Fibroblast of lung (primary cell): ENCODE measurements around the gene NLRP3. TPM values are rescaled to one million over a fixed set of nuclear protein-coding genes. Genes with fewer than 3 reads are reported as not detected.

Source experiments
- DNase-seq, 2 donors: peaks; one replicate each; pipeline versions ENCODE4 v3.0.0 to v3.0.0-alpha.2; 2010; ENCODE audit warnings: low read depth in 2 of 2
- H2AFZ ChIP-seq: 2 replicates; pipeline ENCODE4 v1.5.1; 2012; ENCODE audit warnings: low read length, control low read depth, inconsistent platforms
- H3K27ac ChIP-seq: 2 replicates; pipeline ENCODE4 v1.5.1; 2011; ENCODE audit warnings: low read length, control low read depth; ENCODE audit not compliant: insufficient read depth
- H3K27me3 ChIP-seq: 2 replicates; pipeline ENCODE4 v1.5.1; 2011; ENCODE audit warnings: mild to moderate bottlenecking, low read length; ENCODE audit not compliant: control insufficient read depth, insufficient read depth
- H3K36me3 ChIP-seq: 2 replicates; pipeline ENCODE4 v1.5.1; 2011; ENCODE audit warnings: low read length; ENCODE audit not compliant: control insufficient read depth, insufficient read depth
- H3K4me1 ChIP-seq: 2 replicates; pipeline ENCODE4 v1.5.1; 2011; ENCODE audit warnings: low read length; ENCODE audit not compliant: control insufficient read depth, insufficient read depth; ENCODE audit errors: extremely low read depth
- H3K4me2 ChIP-seq: 2 replicates; pipeline ENCODE4 v1.5.1; 2011; ENCODE audit warnings: low read length, control low read depth; ENCODE audit not compliant: insufficient read depth; ENCODE audit errors: extremely low read depth
- H3K4me3 ChIP-seq, 4 experiments: fragments of 200-600 bp in 1 of 4; sonication (generic) in 1 of 4; replicated peaks in 1 of 4; 2 replicates each; pipeline ENCODE4 v1.5.1; 2011 to 2016; ENCODE audit warnings: low read length in 4 of 4, low read depth in 3 of 4, mild to moderate bottlenecking in 3 of 4, control low read depth in 2 of 4, inconsistent platforms in 1 of 4, mixed read lengths in 1 of 4; ENCODE audit not compliant: insufficient read depth in 1 of 4; ENCODE audit errors: control extremely low read depth in 1 of 4
- H3K79me2 ChIP-seq: 2 replicates; pipeline ENCODE4 v1.5.1; 2012; ENCODE audit warnings: mild to moderate bottlenecking, low read length, inconsistent platforms; ENCODE audit not compliant: control insufficient read depth, insufficient read depth
- H3K9ac ChIP-seq: 2 replicates; pipeline ENCODE4 v1.5.1; 2011; ENCODE audit warnings: mild to moderate bottlenecking, low read length, control low read depth; ENCODE audit not compliant: insufficient read depth
- H3K9me3 ChIP-seq: 2 replicates; pipeline ENCODE4 v1.5.1; 2012; ENCODE audit warnings: low read depth, low read length; ENCODE audit not compliant: control insufficient read depth, insufficient read depth
- H4K20me1 ChIP-seq: 2 replicates; pipeline ENCODE4 v1.5.1; 2011; ENCODE audit warnings: low read length; ENCODE audit not compliant: control insufficient read depth, insufficient read depth; ENCODE audit errors: extremely low read depth
- CTCF ChIP-seq, 2 donors: IDR thresholded peaks in 1 of 2; conservative IDR thresholded peaks in 1 of 2; 1 replicate in 1 of 2; 2 replicates in 1 of 2; pipeline ENCODE4 v1.5.1; 2011 to 2012; ENCODE audit warnings: low read length in 2 of 2, control low read depth in 1 of 2, inconsistent platforms in 1 of 2, low read depth in 1 of 2, mild to moderate bottlenecking in 1 of 2
- EZH2 ChIP-seq: IDR thresholded peaks from 2 replicates; pipeline ENCODE4 v1.5.1; 2012; ENCODE audit warnings: low read length, control low read depth, mild to moderate bottlenecking; ENCODE audit errors: missing control alignments
- polyA plus RNA-seq, 2 donors: library from polyadenylated mRNA; depleted of rRNA in 1 of 2; stranded (reverse) in 1 of 2; unstranded in 1 of 2; fragments of >200 nt; gene quantifications; 2 replicates each; pipeline ENCODE4 v1.2.1, GENCODE V29; 2011 to 2012; ENCODE audit warnings: missing spikeins in 1 of 2
- total RNA-seq: library from RNA; depleted of rRNA; stranded (reverse); fragments of >200 nt; gene quantifications from 2 replicates; pipeline ENCODE4 v1.2.1, GENCODE V29; 2014

NLRP3 gene
- total and polyA plus RNA-seq, 2 donors (not counting 1 experiment from before 2014, with no cell fraction given), result under 0.01 to 0.07 TPM

GRCh38 chr1:247494767-247495166 lies 78.8 kb downstream of the NLRP3 start:
- no peaks in the 10 kb centered on the region for H4K20me1 ChIP-seq
- H2AFZ ChIP-seq, result no peak overlapping the region
- no peak for DNase-seq
- no peak overlapping the region for H3K4me2 ChIP-seq
- H3K9ac ChIP-seq, result no peak overlapping the region
- TF ChIP-seq CTCF (conservative IDR thresholded peaks at IDR 0.05 in 1 of 2, IDR thresholded peaks at IDR 0.05 in 1 of 2; ENCODE audit: low read depth in 1 of 2, low read length in 2 of 2), result no peak
- no peak for TF ChIP-seq EZH2
- H3K27ac ChIP-seq, result no peak overlapping the region
- no peaks in the 10 kb centered on the region for H3K36me3 ChIP-seq
- no peak overlapping the region for H3K4me3 ChIP-seq
- H3K4me1 ChIP-seq, result no peaks in the 10 kb centered on the region
- H3K27me3 ChIP-seq, result no peaks in the 10 kb centered on the region
- H3K79me2 ChIP-seq, result no peaks in the 10 kb centered on the region
- H3K9me3 ChIP-seq, result no peaks in the 10 kb centered on the region

- no peak for DNase-seq
- no peaks in the 10 kb centered on the region for H3K79me2 ChIP-seq
- no peaks in the 10 kb centered on the region for H4K20me1 ChIP-seq
- H3K4me2 ChIP-seq, result no peak overlapping the region
- no peak overlapping the region for H3K27ac ChIP-seq
- H3K9me3 ChIP-seq, result no peaks in the 10 kb centered on the region
- no peaks in the 10 kb centered on the region for H3K4me1 ChIP-seq
- H3K9ac ChIP-seq, result no peak overlapping the region
- H3K36me3 ChIP-seq, result no peaks in the 10 kb centered on the region
- H3K27me3 ChIP-seq, result no peaks in the 10 kb centered on the region
- H3K4me3 ChIP-seq, result no peak overlapping the region
- H2AFZ ChIP-seq, result no peak overlapping the region
- TF ChIP-seq CTCF (conservative IDR thresholded peaks at IDR 0.05 in 1 of 2, IDR thresholded peaks at IDR 0.05 in 1 of 2; ENCODE audit: low read depth in 1 of 2, low read length in 2 of 2) (no peak), EZH2 (no peak)
Observed at GRCh38 chr1:247496581-247497285, 80.8 kb downstream of the NLRP3 start.

Other genes with a start within 250 kb of the NLRP3 start
- 25.6 and 54.2 TPM in 2 replicates for gene ZNF124, start 244.2 kb upstream of the NLRP3 start, total RNA-seq
- 2.9 and 4.5 TPM in 2 replicates for gene ZNF124, start 244.2 kb upstream of the NLRP3 start, polyA plus RNA-seq
- gene VN1R5, start 160.1 kb upstream of the NLRP3 start, total RNA-seq, result not detected in 2 replicates
- not detected in 2 replicates for gene VN1R5, start 160.1 kb upstream of the NLRP3 start, polyA plus RNA-seq
- gene ZNF496, start 84.3 kb upstream of the NLRP3 start, total RNA-seq, result 17.7 and 20.0 TPM in 2 replicates
- 10.0 and 10.6 TPM in 2 replicates for gene ZNF496, start 84.3 kb upstream of the NLRP3 start, polyA plus RNA-seq
- not detected in 2 replicates for gene OR2B11, start 41.9 kb downstream of the NLRP3 start, total RNA-seq
- not detected in 2 replicates for gene OR2B11, start 41.9 kb downstream of the NLRP3 start, polyA plus RNA-seq
- gene OR2C3, start 120.3 kb downstream of the NLRP3 start, total RNA-seq, result not detected in 2 replicates
- gene OR2C3, start 120.3 kb downstream of the NLRP3 start, polyA plus RNA-seq, result not detected in 2 replicates
- not detected in 2 replicates for gene GCSAML, start 133.0 kb downstream of the NLRP3 start, total RNA-seq
- gene GCSAML, start 133.0 kb downstream of the NLRP3 start, polyA plus RNA-seq, result not detected in 2 replicates
- not detected in 2 replicates for gene OR2G2, start 172.2 kb downstream of the NLRP3 start, total RNA-seq
- gene OR2G2, start 172.2 kb downstream of the NLRP3 start, polyA plus RNA-seq, result not detected in 2 replicates
- not detected in 2 replicates for gene OR2G3, start 189.4 kb downstream of the NLRP3 start, total RNA-seq
- gene OR2G3, start 189.4 kb downstream of the NLRP3 start, polyA plus RNA-seq, result not detected in 2 replicates